K562 (cell line): ENCODE measurements around the gene SLC2A8. TPM values are rescaled to one million over a fixed set of nuclear protein-coding genes. Genes with fewer than 3 reads are reported as not detected.

Experiments used
- CBX3 ChIP-seq, 2 experiments: IDR thresholded peaks; 1 replicate in 1 of 2; 2 replicates in 1 of 2; pipeline ENCODE4 v1.6.1; 2012; ENCODE audit warnings: inconsistent platforms in 2 of 2, low read length in 2 of 2, borderline replicate concordance in 1 of 2, control low read depth in 1 of 2
- FOS ChIP-seq: IDR thresholded peaks from 3 replicates; pipeline ENCODE4 v1.6.1; 2011; ENCODE audit not compliant: insufficient read length; ENCODE audit errors: extremely low read depth
- KDM4B ChIP-seq, 2 experiments: fragments of 450-650 bp in 1 of 2; sonication (generic) in 1 of 2; IDR thresholded peaks; 2 replicates each; pipeline ENCODE4 v1.6.1; 2016 to 2017; ENCODE audit warnings: borderline replicate concordance in 2 of 2, antibody characterized with exemption in 1 of 2, low read depth in 1 of 2, mild to moderate bottlenecking in 1 of 2
- PCBP1 ChIP-seq: fragments of 200-400 bp; formaldehyde crosslinking; IDR thresholded peaks from 2 replicates; pipeline ENCODE4 v1.6.1; 2018; ENCODE audit warnings: mild to moderate bottlenecking, low read depth, low read length; ENCODE audit not compliant: poor library complexity, severe bottlenecking
- ZNF354B ChIP-seq: fragments of 250-450 bp; sonication (Bioruptor Pico); IDR thresholded peaks from 2 replicates; pipeline ENCODE4 v1.4.0; 2020
- ZNF407 ChIP-seq: fragments of 450-650 bp; IDR thresholded peaks from 2 replicates; pipeline ENCODE4 v1.6.1; 2016; ENCODE audit warnings: low read depth
- ZNF583 ChIP-seq: fragments of 250-450 bp; sonication (Bioruptor Pico); IDR thresholded peaks from 2 replicates; pipeline ENCODE4 v1.4.0; 2020
- polyA plus RNA-seq, 8 experiments: library from polyadenylated mRNA; depleted of rRNA in 4 of 8; stranded (reverse) in 5 of 8; unstranded in 3 of 8; fragments of >200 nt; fragmentation: Nextera tagmentation in 2 of 8; fragmentation: Illumina TruSeq in 1 of 8; extraction: Ambion mirVana in 2 of 8; extraction: Trizol in 1 of 8; gene quantifications; 2 replicates each; pipeline versions ENCODE4 v1.2.1 to v1.2.3, GENCODE V29; 2011 to 2014; ENCODE audit warnings: inconsistent platforms in 1 of 8, missing spikeins in 1 of 8
- total RNA-seq, 7 experiments: library from RNA; depleted of rRNA in 6 of 7; stranded (reverse); fragments of >200 nt in 6 of 7; fragmentation: Illumina TruSeq in 2 of 7; extraction: Trizol in 2 of 7; gene quantifications; 2 replicates each; pipeline versions ENCODE4 v1.2.1 to v1.2.3, GENCODE V29; 2011 to 2021; ENCODE audit warnings: low replicate concordance in 1 of 7

Gene SLC2A8
- total and polyA plus RNA-seq, 9 of the 15 experiments (the other 6 are each of a cell fraction or from before 2014, with no cell fraction given), result 0.13 to 12.9 (median 5.2) TPM

- TF ChIP-seq KDM4B (IDR thresholded peaks at IDR 0.05; ENCODE audit: borderline replicate concordance in 2 of 2, low read depth in 1 of 2) (no peak), FOS (no peak), PCBP1 (no peak), CBX3 (IDR thresholded peaks at IDR 0.05; ENCODE audit: borderline replicate concordance in 1 of 2, low read length in 2 of 2) (no peak), ZNF354B (no peak), ZNF407 (no peak), ZNF583 (CRISPR knock-in tag) (no peak)
Measured at GRCh38 chr9:127445851-127446712, 49.1 kb downstream of the SLC2A8 start (continued).
